ENCODE measurements around the gene IRX1. TPM values are rescaled to one million over a fixed set of nuclear protein-coding genes. Genes with fewer than 3 reads are reported as not detected.

Gene IRX1
- total and polyA plus RNA-seq, 2 of the 8 experiments (the other 6 are each of a cell fraction or from before 2014, with no cell fraction given), result 2.6 to 3.9 TPM

- TF ChIP-seq CTCF (IDR thresholded peaks at IDR 0.05; ENCODE audit: control extremely low read depth in 1 of 3, insufficient read depth in 1 of 3, low read depth in 1 of 3, low read length in 3 of 3) (no peak), CREB1 (IDR thresholded peaks at IDR 0.05) (no peak)
Measured at GRCh38 chr5:3601911-3602782, 6.5 kb downstream of the IRX1 start (continued).
